Endodermal cell (in vitro differentiated cells): Measurements from ENCODE around the gene MAL. TPM values are rescaled to one million over a fixed set of nuclear protein-coding genes. Genes with fewer than 3 reads are reported as not detected.

ENCODE experiments used
- DNase-seq: peaks from one replicate; pipeline ENCODE4 v3.0.0-alpha.2; 2017
- H3K27ac ChIP-seq: 2 replicates; pipeline ENCODE4 v1.5.1; 2013; ENCODE audit warnings: mild to moderate bottlenecking, low read depth, low read length, moderate library complexity
- H3K27me3 ChIP-seq: 2 replicates; pipeline ENCODE4 v1.6.1; 2013; ENCODE audit warnings: mild to moderate bottlenecking, low read length, moderate library complexity; ENCODE audit not compliant: insufficient read depth, control insufficient read depth, poor library complexity, severe bottlenecking
- H3K36me3 ChIP-seq: 2 replicates; pipeline ENCODE4 v1.7.0; 2013; ENCODE audit warnings: mild to moderate bottlenecking, low read length, moderate library complexity; ENCODE audit not compliant: control insufficient read depth, insufficient read depth
- H3K4me1 ChIP-seq: one replicate; pipeline ENCODE4 v1.7.0; 2013; ENCODE audit warnings: low read length; ENCODE audit not compliant: control insufficient read depth, insufficient read depth
- H3K4me3 ChIP-seq: 2 replicates; pipeline ENCODE4 v1.5.1; 2013; ENCODE audit warnings: mild to moderate bottlenecking, low read length, moderate library complexity
- H3K9ac ChIP-seq: 2 replicates; pipeline ENCODE4 v1.6.1; 2013; ENCODE audit warnings: mild to moderate bottlenecking, low read length, moderate library complexity; ENCODE audit not compliant: poor library complexity, severe bottlenecking; ENCODE audit errors: extremely low read depth
- H3K9me3 ChIP-seq: 2 replicates; pipeline ENCODE4 v1.6.1; 2013; ENCODE audit warnings: mild to moderate bottlenecking, low read length, moderate library complexity; ENCODE audit not compliant: control insufficient read depth
- H3K27ac Mint-ChIP-seq: 2 replicates; pipeline ENCODE4 v1.8.0; 2020; ENCODE audit warnings: mixed read lengths
- H3K27me3 Mint-ChIP-seq: 2 replicates; pipeline ENCODE4 v1.8.0; 2021; ENCODE audit warnings: mild to moderate bottlenecking, mixed read lengths; ENCODE audit not compliant: insufficient read depth
- H3K36me3 Mint-ChIP-seq: 2 replicates; pipeline ENCODE4 v1.8.0; 2020; ENCODE audit warnings: low read depth, mixed read lengths
- H3K4me1 Mint-ChIP-seq: 2 replicates; pipeline ENCODE4 v1.8.0; 2020; ENCODE audit warnings: mixed read lengths
- H3K4me3 Mint-ChIP-seq: 2 replicates; pipeline ENCODE4 v1.8.0; 2020; ENCODE audit warnings: mild to moderate bottlenecking, moderate library complexity, mixed read lengths
- H3K9me3 Mint-ChIP-seq: 2 replicates; pipeline ENCODE4 v1.8.0; 2020; ENCODE audit warnings: mild to moderate bottlenecking, mixed read lengths
- CTCF ChIP-seq: fragments of 200-600 bp; sonication (generic); conservative IDR thresholded peaks from 2 replicates; pipeline ENCODE4 v1.5.0; 2021; ENCODE audit warnings: antibody characterized with exemption, mild to moderate bottlenecking
- WGBS, 2 experiments: methylation state at CpG; one replicate each; pipeline versions ENCODE4 v1.1.5 to v1.1.7; 2013; ENCODE audit warnings: missing lambda C conversion rate in 2 of 2, mixed read lengths in 1 of 2; ENCODE audit not compliant: insufficient coverage in 1 of 2, insufficient read length in 1 of 2; 5-methylcytosine and 5-hydroxymethylcytosine counted together
- total RNA-seq, 2 donors: library from RNA; stranded (reverse); fragmentation: NEBNext Ultra II Directional in 1 of 2; extraction: Animal tissue kit (Norgen Biotek cat#: 25700) in 1 of 2; gene quantifications; 2 replicates in 1 of 2; 3 replicates in 1 of 2; pipeline ENCODE4 v1.2.1, GENCODE V29; 2021

The MAL gene
- total RNA-seq, 2 donors from 2014 or later: not detected

DNA sequence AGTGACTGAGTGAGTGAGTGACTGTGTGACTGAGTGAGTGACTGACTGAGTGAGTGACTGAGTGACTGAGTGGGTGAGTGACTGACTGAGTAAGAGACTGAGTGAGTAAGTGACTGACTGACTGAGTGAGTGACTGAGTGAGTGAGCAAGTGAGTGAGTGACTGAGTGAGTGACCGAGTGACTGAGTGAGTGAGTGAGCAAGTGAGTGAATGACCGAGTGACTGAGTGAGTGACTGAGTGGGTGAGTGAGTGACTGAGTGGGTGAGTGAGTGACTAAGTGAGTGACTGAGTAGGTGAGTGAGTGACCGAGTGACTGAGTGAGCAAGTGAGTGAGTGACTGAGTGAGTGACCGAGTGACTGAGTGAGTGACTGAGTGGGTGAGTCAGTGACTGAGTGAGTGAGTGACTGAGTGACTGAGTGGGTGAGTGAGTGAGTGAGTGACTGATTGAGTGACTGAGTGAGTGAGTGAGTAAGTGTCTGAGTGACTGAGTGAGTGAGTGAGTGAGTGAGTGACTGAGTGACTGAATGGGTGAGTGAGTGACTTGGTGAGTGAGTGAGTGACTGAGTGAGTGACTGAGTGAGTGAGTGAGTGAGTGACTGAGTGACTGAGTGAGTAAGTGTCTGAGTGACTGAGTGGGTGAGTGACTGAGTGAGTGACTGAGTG lies 13.3 kb downstream of the MAL start:
- no peaks in the 10 kb centered on the region for H3K36me3 Mint-ChIP-seq
- peaks cover 31% of the 10 kb centered on the region for H3K27me3 Mint-ChIP-seq
- no peaks in the 10 kb centered on the region for H3K4me1 ChIP-seq
- H3K9me3 Mint-ChIP-seq: peaks cover 24% of the 10 kb centered on the region
- H3K9me3 ChIP-seq: peaks cover 6% of the 10 kb centered on the region
- H3K9ac ChIP-seq: no peak overlapping the region
- no peak for TF ChIP-seq CTCF
- 88 to 92% methylated on average over 3 to 4 of the region's 4 CpGs for WGBS, 2 experiments
- no peak overlapping the region for H3K27ac Mint-ChIP-seq
- DNase-seq: no peak
- H3K4me3 ChIP-seq: no peak overlapping the region
- H3K4me3 Mint-ChIP-seq: no peak overlapping the region
- no peaks in the 10 kb centered on the region for H3K27me3 ChIP-seq
- H3K27ac ChIP-seq: no peak overlapping the region
- no peaks in the 10 kb centered on the region for H3K4me1 Mint-ChIP-seq
- no peaks in the 10 kb centered on the region for H3K36me3 ChIP-seq

DNA sequence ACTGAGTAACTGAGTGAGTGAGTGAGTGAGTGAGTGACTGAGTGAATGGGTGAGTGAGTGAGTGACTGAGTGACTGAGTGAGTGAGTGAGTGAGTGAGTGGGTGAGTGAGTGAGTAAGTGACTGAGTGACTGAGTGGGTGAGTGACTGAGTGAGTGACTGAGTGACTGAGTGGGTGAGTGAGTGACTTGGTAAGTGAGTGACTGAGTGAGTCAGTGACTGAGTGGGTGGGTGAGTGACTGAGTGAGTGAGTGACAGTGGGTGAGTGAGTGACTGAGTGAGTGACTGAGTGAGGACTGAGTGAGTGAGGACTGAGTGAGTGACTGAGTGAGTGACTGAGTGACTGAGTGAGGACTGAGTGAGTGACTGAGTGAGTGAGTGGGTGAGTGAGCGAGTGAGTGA lies 13.9 kb downstream of the MAL start:
- Mint-ChIP-seq H3K4me3 (no peak overlapping the region), H3K27ac (no peak overlapping the region), H3K4me1 (no peaks in the 10 kb centered on the region), H3K9me3 (peaks cover 24% of the 10 kb centered on the region), H3K36me3 (no peaks in the 10 kb centered on the region), H3K27me3 (peaks cover 33% of the 10 kb centered on the region)
- DNase-seq: no peak
- Histone ChIP-seq H3K27me3 (no peaks in the 10 kb centered on the region), H3K4me1 (no peaks in the 10 kb centered on the region), H3K9me3 (peaks cover 6% of the 10 kb centered on the region), H3K9ac (no peak overlapping the region), H3K27ac (no peak overlapping the region), H3K36me3 (no peaks in the 10 kb centered on the region), H3K4me3 (no peak overlapping the region)
- 75 to 100% methylated on average over 1 of the region's 1 CpG for WGBS, 2 experiments
- TF ChIP-seq CTCF: no peak

DNA sequence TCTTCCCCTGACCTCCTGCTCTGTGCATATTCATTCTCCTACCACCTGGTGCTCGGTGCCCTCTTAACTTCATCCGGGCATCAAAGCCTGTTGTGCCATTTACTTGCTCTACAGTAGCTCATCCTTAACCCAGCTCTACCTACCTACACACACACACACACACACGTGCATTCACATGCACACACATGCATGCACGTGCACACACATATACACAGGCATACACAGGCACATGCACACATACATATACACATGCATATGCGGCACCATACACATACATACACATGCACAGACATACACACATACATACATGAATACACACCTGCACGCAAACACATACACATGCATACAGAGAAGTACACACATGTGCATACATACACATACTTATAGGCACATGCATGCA lies 14.5 kb downstream of the MAL start:
- Histone ChIP-seq H3K27me3 (no peaks in the 10 kb centered on the region), H3K4me3 (no peak overlapping the region), H3K4me1 (no peaks in the 10 kb centered on the region), H3K9me3 (peaks cover 6% of the 10 kb centered on the region), H3K27ac (no peak overlapping the region), H3K36me3 (no peaks in the 10 kb centered on the region), H3K9ac (no peak overlapping the region)
- Mint-ChIP-seq H3K27ac (no peak overlapping the region), H3K4me3 (no peak overlapping the region), H3K36me3 (no peaks in the 10 kb centered on the region), H3K4me1 (no peaks in the 10 kb centered on the region), H3K9me3 (peaks cover 24% of the 10 kb centered on the region), H3K27me3 (peaks cover 30% of the 10 kb centered on the region)
- no peak for TF ChIP-seq CTCF
- 84 to 87% methylated on average over 6 of the region's 6 CpGs for WGBS, 2 experiments
- DNase-seq: no peak
